LNCAP (cell line): ENCODE measurements around the gene PERP.

Source experiments
- TF ChIP-seq, protein P1 (sequence below): fragments of 450-650 bp; IDR thresholded peaks from 2 replicates; pipeline ENCODE4 v1.5.1; 2017; ENCODE audit warnings: mild to moderate bottlenecking

The PERP gene

DNA sequence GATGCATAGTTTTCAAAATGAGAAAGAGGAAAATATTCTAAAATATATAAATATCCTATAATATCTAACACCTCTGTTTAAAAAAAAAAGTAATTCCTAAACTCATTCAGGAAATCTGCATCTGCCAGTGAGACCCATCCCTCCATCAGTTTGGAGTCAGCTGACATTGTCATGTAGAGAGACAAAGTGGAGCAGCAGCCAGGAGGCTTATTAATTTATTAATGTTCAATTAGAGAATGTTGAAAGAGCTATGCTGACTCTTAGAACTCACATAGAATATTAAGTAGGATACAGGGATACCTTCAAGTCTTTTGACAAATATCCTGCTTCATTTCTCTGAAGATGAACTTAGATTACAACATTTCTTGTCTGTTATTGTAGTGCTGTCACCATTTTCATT, 12.8 kb upstream of the PERP start:
- TF ChIP-seq, protein P1, sequence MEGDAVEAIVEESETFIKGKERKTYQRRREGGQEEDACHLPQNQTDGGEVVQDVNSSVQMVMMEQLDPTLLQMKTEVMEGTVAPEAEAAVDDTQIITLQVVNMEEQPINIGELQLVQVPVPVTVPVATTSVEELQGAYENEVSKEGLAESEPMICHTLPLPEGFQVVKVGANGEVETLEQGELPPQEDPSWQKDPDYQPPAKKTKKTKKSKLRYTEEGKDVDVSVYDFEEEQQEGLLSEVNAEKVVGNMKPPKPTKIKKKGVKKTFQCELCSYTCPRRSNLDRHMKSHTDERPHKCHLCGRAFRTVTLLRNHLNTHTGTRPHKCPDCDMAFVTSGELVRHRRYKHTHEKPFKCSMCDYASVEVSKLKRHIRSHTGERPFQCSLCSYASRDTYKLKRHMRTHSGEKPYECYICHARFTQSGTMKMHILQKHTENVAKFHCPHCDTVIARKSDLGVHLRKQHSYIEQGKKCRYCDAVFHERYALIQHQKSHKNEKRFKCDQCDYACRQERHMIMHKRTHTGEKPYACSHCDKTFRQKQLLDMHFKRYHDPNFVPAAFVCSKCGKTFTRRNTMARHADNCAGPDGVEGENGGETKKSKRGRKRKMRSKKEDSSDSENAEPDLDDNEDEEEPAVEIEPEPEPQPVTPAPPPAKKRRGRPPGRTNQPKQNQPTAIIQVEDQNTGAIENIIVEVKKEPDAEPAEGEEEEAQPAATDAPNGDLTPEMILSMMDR = no peak

DNA sequence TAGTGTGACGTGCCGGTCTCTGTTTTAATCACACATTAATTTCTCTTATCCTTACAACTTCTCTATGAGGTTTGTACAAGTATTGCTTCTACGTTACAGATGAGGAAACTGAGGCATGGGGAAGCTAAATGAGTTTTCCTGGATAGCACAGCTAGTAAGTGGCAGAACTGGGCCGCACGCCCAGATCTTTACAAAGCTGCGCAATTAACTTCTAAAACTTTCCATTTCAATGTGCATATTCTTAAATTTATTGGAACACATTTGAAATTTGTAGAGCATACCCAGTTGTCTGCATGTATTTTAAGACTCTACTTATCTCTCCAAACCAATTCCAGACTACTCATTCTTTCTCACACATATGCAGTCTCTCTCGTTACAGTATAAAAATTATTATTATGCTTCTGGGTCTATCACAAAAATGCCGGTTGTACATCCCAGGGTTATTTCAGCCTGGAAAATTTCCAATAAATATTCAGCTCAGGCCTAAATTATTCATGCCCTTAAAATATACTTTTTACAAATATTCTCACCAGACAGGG, 10.2 kb upstream of the PERP start:
- TF ChIP-seq, protein P1 = no peak

- TF ChIP-seq, protein P1 = no peak
Measured at GRCh38 chr6:138116661-138116999, 9.4 kb upstream of the PERP start.

GRCh38 chr6:138115877-138116660, 8.8 kb upstream of the PERP start:
- TF ChIP-seq, protein P1 = peak; percentile 69

DNA sequence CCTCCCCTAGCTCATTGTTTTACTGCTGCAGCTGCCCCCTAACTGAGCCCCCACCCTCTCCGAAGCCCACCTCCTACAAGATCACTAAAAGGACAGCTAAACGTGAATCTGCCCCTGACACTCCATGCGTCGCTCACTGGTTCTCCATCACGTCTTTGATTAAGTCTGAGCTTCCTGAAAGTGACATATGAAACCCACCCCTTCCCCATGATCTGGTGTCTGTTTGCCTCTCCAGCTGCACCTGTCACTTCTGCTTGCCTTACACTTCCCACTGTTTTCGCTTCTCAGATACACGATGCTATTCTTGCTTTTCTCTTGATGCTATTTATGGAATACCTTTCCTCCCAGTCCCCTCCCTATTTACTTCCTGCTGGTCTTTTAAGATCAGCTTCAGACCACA, 8.0 kb upstream of the PERP start:
- TF ChIP-seq, protein P1 = no peak

DNA sequence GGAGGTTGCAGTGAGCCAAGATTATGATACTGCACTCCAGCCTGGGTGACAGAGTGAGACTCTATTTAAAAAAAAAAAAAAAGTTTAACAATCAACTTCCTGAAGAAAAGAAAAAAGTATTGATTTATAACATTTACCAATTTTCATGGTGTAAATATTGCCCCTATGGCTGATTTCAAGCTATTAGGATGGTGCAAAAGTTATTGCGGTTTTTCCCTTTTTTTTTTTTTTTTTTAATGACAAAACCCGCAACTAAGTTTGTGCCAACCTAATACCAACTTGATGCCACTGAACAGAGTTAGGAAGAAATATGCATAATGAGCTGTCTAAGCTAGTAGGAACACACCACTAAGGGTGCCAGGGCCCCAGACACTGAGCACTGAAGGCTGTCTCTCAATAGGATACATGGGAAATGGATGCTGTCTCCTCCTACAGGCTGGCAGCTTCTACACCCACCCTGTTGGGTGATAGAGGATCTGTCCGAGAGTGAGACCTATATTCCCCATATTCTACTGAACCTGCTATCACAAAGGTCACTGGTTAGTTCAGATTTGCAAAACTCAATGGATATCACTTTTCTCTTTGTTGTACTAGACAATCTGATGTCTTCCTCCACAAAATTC, 6.5 kb upstream of the PERP start:
- TF ChIP-seq, protein P1 = no peak

- TF ChIP-seq, protein P1 = no peak
Measured at GRCh38 chr6:138110229-138110628, 3.0 kb upstream of the PERP start.
